ENCODE measurements around the gene MMP11.
A peak's percentile ranks its signal among the peaks of the same experiment; 100 is the strongest.

The MMP11 gene

GRCh38 chr22:23779731-23780130 is 7.1 kb downstream of the MMP11 start:
- Histone ChIP-seq H3K4me2 (no peak overlapping the region), H4K20me1 (peaks cover 0 to 7% (median 0%) of the 10 kb centered on the region in 11 experiments; a peak in 3 of 22 replicates), H3K9ac (no peak overlapping the region), H3K9me3 (replicated peaks in 1 of 11) (no peaks in the 10 kb centered on the region), H3K4me1 (peaks cover 17 to 79% (median 73%) of the 10 kb centered on the region in 10 experiments), H3K27ac (0 out of 22 replicates have a peak overlapping the region, but pooled peaks of 1 of the 11 experiments have one; percentile 70), H3K4me3 (no peak overlapping the region), H3K36me3 (peaks cover 0 to 56% (median 18%) of the 10 kb centered on the region in 11 experiments; a peak in 10 of 22 replicates), H3K27me3 (no peaks in the 10 kb centered on the region)
- TF ChIP-seq Cebpa-rat (IDR thresholded peaks at IDR 0.05) = no peak

- Histone ChIP-seq H3K36me3 (peaks cover 0 to 56% (median 18%) of the 10 kb centered on the region in 11 experiments; a peak in 10 of 22 replicates), H4K20me1 (peaks cover 0 to 7% (median 0%) of the 10 kb centered on the region in 11 experiments; a peak in 3 of 22 replicates), H3K4me2 (no peak overlapping the region), H3K27ac (no peak overlapping the region), H3K9ac (no peak overlapping the region), H3K9me3 (replicated peaks in 1 of 11) (no peaks in the 10 kb centered on the region), H3K4me3 (no peak overlapping the region), H3K27me3 (no peaks in the 10 kb centered on the region), H3K4me1 (peaks cover 19 to 79% (median 73%) of the 10 kb centered on the region in 10 experiments)
- TF ChIP-seq Cebpa-rat (IDR thresholded peaks at IDR 0.05) = no peak
Measured at GRCh38 chr22:23780146-23780748, 7.6 kb downstream of the MMP11 start.

GRCh38 chr22:23781065-23781464 is 8.4 kb downstream of the MMP11 start:
- no peaks in the 10 kb centered on the region for H3K9me3 ChIP-seq (replicated peaks in 1 of 11)
- H3K36me3 ChIP-seq = peaks cover 0 to 56% (median 18%) of the 10 kb centered on the region in 11 experiments; a peak in 10 of 22 replicates
- no peaks in the 10 kb centered on the region for H3K27me3 ChIP-seq
- H3K4me2 ChIP-seq = no peak overlapping the region
- TF ChIP-seq Cebpa-rat (IDR thresholded peaks at IDR 0.05) = no peak
- peak overlapping the region in 1 of 11 experiments; percentile 97; a peak in 1 of 22 replicates for H3K27ac ChIP-seq
- peaks cover 0 to 4% (median 0%) of the 10 kb centered on the region in 11 experiments; a peak in 3 of 22 replicates for H4K20me1 ChIP-seq
- peaks cover 21 to 79% (median 73%) of the 10 kb centered on the region in 10 experiments for H3K4me1 ChIP-seq
- H3K9ac ChIP-seq = peak overlapping the region in 1 of 11 experiments; percentile 9; a peak in 2 of 22 replicates
- no peak overlapping the region for H3K4me3 ChIP-seq

- H4K20me1 ChIP-seq = no peaks in the 10 kb centered on the region
- no peak for TF ChIP-seq Cebpa-rat (IDR thresholded peaks at IDR 0.05)
- peak overlapping the region in 2 of 11 experiments; percentile 4 to 9; a peak in 2 of 22 replicates for H3K9ac ChIP-seq
Measured at GRCh38 chr22:23781511-23782183, 9.0 kb downstream of the MMP11 start.

GRCh38 chr22:23782252-23782651 is 9.6 kb downstream of the MMP11 start:
- H3K27me3 ChIP-seq = no peaks in the 10 kb centered on the region
- peaks cover 0 to under 1% (median 0%) of the 10 kb centered on the region in 11 experiments; a peak in 4 of 22 replicates for H4K20me1 ChIP-seq
- no peaks in the 10 kb centered on the region for H3K9me3 ChIP-seq (replicated peaks in 1 of 11)
- peaks cover 27 to 74% (median 68%) of the 10 kb centered on the region in 10 experiments for H3K4me1 ChIP-seq
- H3K4me2 ChIP-seq = peak overlapping the region in 2 of 11 experiments; percentile 92 to 96; a peak in 1 of 22 replicates
- H3K9ac ChIP-seq = peak overlapping the region in 2 of 11 experiments; percentile 4 to 62; a peak in 2 of 22 replicates
- no peak for TF ChIP-seq Cebpa-rat (IDR thresholded peaks at IDR 0.05)
- no peak overlapping the region for H3K4me3 ChIP-seq
- peaks cover 0 to 56% (median 18%) of the 10 kb centered on the region in 11 experiments; a peak in 10 of 22 replicates for H3K36me3 ChIP-seq
- peak overlapping the region in 5 of 11 experiments; percentile 3 to 98 (median 77); a peak in 6 of 22 replicates for H3K27ac ChIP-seq

More at GRCh38 chr22:23781511-23782183, 9.0 kb downstream of the MMP11 start:
- Histone ChIP-seq H3K4me2 (peak overlapping the region in 1 of 11 experiments; percentile 4; a peak in 1 of 22 replicates), H3K4me1 (peaks cover 27 to 79% (median 73%) of the 10 kb centered on the region in 10 experiments), H3K4me3 (no peak overlapping the region), H3K27ac (peak overlapping the region in 3 of 11 experiments; percentile 23 to 97 (median 77); a peak in 4 of 22 replicates), H3K27me3 (no peaks in the 10 kb centered on the region), H3K36me3 (peaks cover 0 to 56% (median 18%) of the 10 kb centered on the region in 11 experiments; a peak in 10 of 22 replicates), H3K9me3 (replicated peaks in 1 of 11) (no peaks in the 10 kb centered on the region)

GRCh38 chr22:23782703-23783102 is 10.1 kb downstream of the MMP11 start:
- peaks cover 28 to 70% (median 64%) of the 10 kb centered on the region in 10 experiments for H3K4me1 ChIP-seq
- no peak overlapping the region for H3K4me3 ChIP-seq
- H3K9ac ChIP-seq = peak overlapping the region in 9 of 11 experiments; percentile 2 to 68 (median 58); a peak in 7 of 22 replicates
- H3K4me2 ChIP-seq = peak overlapping the region in 10 of 11 experiments; percentile 68 to 96 (median 86); a peak in 16 of 22 replicates
- H4K20me1 ChIP-seq = peaks cover 3 to 5% (median 4%) of the 10 kb centered on the region in 11 experiments; a peak in 20 of 22 replicates
- H3K27ac ChIP-seq = peak overlapping the region in 9 of 11 experiments; percentile 38 to 98 (median 70); a peak in 12 of 22 replicates
- peaks cover 0 to 56% (median 18%) of the 10 kb centered on the region in 11 experiments; a peak in 10 of 22 replicates for H3K36me3 ChIP-seq
- no peaks in the 10 kb centered on the region for H3K9me3 ChIP-seq (replicated peaks in 1 of 11)
- no peak for TF ChIP-seq Cebpa-rat (IDR thresholded peaks at IDR 0.05)
- H3K27me3 ChIP-seq = no peaks in the 10 kb centered on the region

GRCh38 chr22:23783265-23784150 is 10.9 kb downstream of the MMP11 start:
- Histone ChIP-seq H3K9me3 (replicated peaks in 1 of 11) (no peaks in the 10 kb centered on the region), H3K4me2 (peak overlapping the region; percentile 59 to 96 (median 86)), H3K27me3 (no peaks in the 10 kb centered on the region), H3K9ac (peak overlapping the region; percentile 2 to 68 (median 58); a peak in 18 of 22 replicates), H3K36me3 (peaks cover 0 to 54% (median 24%) of the 10 kb centered on the region in 11 experiments; a peak in 14 of 22 replicates), H3K4me1 (peaks cover 36 to 71% (median 66%) of the 10 kb centered on the region in 10 experiments), H4K20me1 (peaks cover 11 to 13% (median 12%) of the 10 kb centered on the region in 11 experiments; a peak in 21 of 22 replicates), H3K4me3 (peak overlapping the region in 3 of 10 experiments; percentile 23 to 31 (median 25); a peak in 5 of 20 replicates), H3K27ac (peak overlapping the region in 9 of 11 experiments; percentile 38 to 98 (median 70); a peak in 17 of 22 replicates)
- no peak for TF ChIP-seq Cebpa-rat (IDR thresholded peaks at IDR 0.05)

Data from BLaER1 treated with 17β-estradiol and CSF1 and Interleukin-3, amounts not matched to agents 10 nM and 100 nM (cell line).